ENCODE data around the gene P2RY2.
"Not testable (repeated sequence)": the region's sequence is repeated elsewhere in the genome, so short reads cannot be mapped to it uniquely, and the experiment has no call there.

- not testable (repeated sequence) for TF ChIP-seq SNAI2 (CRISPR knock-in tag; IDR thresholded peaks at IDR 0.05); GLIS3 (CRISPR knock-in tag; IDR thresholded peaks at IDR 0.05); ARNTL (CRISPR knock-in tag; IDR thresholded peaks at IDR 0.05; ENCODE audit: borderline replicate concordance, low read depth); ZFP3 (CRISPR knock-in tag; IDR thresholded peaks at IDR 0.05); BACH2 (CRISPR knock-in tag; IDR thresholded peaks at IDR 0.05; ENCODE audit: borderline replicate concordance); PATZ1 (CRISPR knock-in tag; IDR thresholded peaks at IDR 0.05; ENCODE audit: borderline replicate concordance); TSHZ2 (CRISPR knock-in tag; IDR thresholded peaks at IDR 0.05); ZNF565 (CRISPR knock-in tag; conservative IDR thresholded peaks at IDR 0.05; ENCODE audit: low read depth); ESRRG (CRISPR knock-in tag; IDR thresholded peaks at IDR 0.05); OSR1 (CRISPR knock-in tag; IDR thresholded peaks at IDR 0.05); POU6F1 (CRISPR knock-in tag; IDR thresholded peaks at IDR 0.05; ENCODE audit: borderline replicate concordance, low read depth); RARB (CRISPR knock-in tag; IDR thresholded peaks at IDR 0.05); CREB5 (CRISPR knock-in tag; IDR thresholded peaks at IDR 0.05; ENCODE audit: low read depth); PPARA (CRISPR knock-in tag; IDR thresholded peaks at IDR 0.05; ENCODE audit: borderline replicate concordance)
Measured at GRCh38 chr11:73274191-73274590, 56.1 kb downstream of the P2RY2 start.
